Lower leg skin (tissue), 3 donors: ENCODE data around the gene SLC66A3.

Experiments
- POLR2A ChIP-seq, 2 donors: fragments of 450-650 bp; IDR thresholded peaks; one replicate each; pipeline ENCODE4 v1.6.1; 2016 to 2017; ENCODE audit warnings: antibody characterized with exemption in 2 of 2, mild to moderate bottlenecking in 1 of 2, moderate library complexity in 1 of 2
- TF ChIP-seq, protein P1 (sequence below), 3 donors: fragments of 450-650 bp; IDR thresholded peaks; one replicate each; pipeline ENCODE4 v1.5.1; 2016; ENCODE audit warnings: antibody characterized with exemption in 3 of 3, mild to moderate bottlenecking in 3 of 3, moderate library complexity in 2 of 3

DNA sequence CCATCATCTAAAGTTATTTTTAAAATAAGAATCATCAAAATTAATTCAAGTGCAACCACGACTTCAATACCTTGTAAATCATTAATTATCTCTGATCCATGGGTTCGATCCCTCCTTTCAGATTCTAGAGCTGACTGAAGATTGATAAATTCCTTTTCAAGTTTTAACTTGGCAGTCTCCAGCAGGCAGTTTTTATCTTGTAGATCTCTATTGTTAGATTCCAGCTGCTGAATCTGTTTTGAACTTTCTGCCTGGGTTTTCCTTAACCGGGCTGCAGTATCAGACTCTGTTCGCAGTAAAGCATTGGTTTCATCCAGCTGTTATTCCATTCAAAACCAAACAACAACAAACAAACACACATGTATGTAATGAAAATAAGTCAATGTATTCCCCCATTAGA, 59.5 kb downstream of the SLC66A3 start:
- TF ChIP-seq, protein P1, sequence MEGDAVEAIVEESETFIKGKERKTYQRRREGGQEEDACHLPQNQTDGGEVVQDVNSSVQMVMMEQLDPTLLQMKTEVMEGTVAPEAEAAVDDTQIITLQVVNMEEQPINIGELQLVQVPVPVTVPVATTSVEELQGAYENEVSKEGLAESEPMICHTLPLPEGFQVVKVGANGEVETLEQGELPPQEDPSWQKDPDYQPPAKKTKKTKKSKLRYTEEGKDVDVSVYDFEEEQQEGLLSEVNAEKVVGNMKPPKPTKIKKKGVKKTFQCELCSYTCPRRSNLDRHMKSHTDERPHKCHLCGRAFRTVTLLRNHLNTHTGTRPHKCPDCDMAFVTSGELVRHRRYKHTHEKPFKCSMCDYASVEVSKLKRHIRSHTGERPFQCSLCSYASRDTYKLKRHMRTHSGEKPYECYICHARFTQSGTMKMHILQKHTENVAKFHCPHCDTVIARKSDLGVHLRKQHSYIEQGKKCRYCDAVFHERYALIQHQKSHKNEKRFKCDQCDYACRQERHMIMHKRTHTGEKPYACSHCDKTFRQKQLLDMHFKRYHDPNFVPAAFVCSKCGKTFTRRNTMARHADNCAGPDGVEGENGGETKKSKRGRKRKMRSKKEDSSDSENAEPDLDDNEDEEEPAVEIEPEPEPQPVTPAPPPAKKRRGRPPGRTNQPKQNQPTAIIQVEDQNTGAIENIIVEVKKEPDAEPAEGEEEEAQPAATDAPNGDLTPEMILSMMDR (IDR thresholded peaks at IDR 0.05): no peak
- TF ChIP-seq POLR2A (IDR thresholded peaks at IDR 0.05): no peak
